Lung (tissue), 12 donors: ENCODE results near the gene OR10K1. TPM values are rescaled to one million over a fixed set of nuclear protein-coding genes. Genes with fewer than 3 reads are reported as not detected.

Experiments used
- ATAC-seq: fragments of 200-7000 bp; cut with Tn5 transposase; one replicate; pipeline ENCODE4 v1.9.1; 2020; ENCODE audit warnings: moderate number of reproducible peaks; ENCODE audit not compliant: insufficient read depth, low FRiP score
- DNase-seq, 3 donors: peaks; one replicate each; pipeline ENCODE4 v3.0.0-alpha.2; 2013 to 2017
- H3K27ac ChIP-seq, 2 donors: one replicate each; pipeline ENCODE4 v1.5.1; 2013; ENCODE audit warnings: mild to moderate bottlenecking in 2 of 2, moderate library complexity in 2 of 2, control low read depth in 1 of 2, inconsistent platforms in 1 of 2, low read depth in 1 of 2, low read length in 1 of 2
- H3K27me3 ChIP-seq, 3 donors: one replicate each; pipeline ENCODE4 v1.5.1; 2013; ENCODE audit warnings: low read length in 2 of 3; ENCODE audit not compliant: control insufficient read depth in 3 of 3, insufficient read depth in 3 of 3
- H3K36me3 ChIP-seq, 4 donors: one replicate each; pipeline ENCODE4 v1.5.1; 2013; ENCODE audit warnings: low read length in 4 of 4, mild to moderate bottlenecking in 1 of 4, moderate library complexity in 1 of 4; ENCODE audit not compliant: control insufficient read depth in 4 of 4, insufficient read depth in 4 of 4
- H3K4me1 ChIP-seq, 5 donors: one replicate each; pipeline ENCODE4 v1.5.1; 2013; ENCODE audit warnings: low read length in 5 of 5, mild to moderate bottlenecking in 2 of 5, moderate library complexity in 1 of 5; ENCODE audit not compliant: control insufficient read depth in 5 of 5, insufficient read depth in 5 of 5
- H3K4me3 ChIP-seq: one replicate; pipeline ENCODE4 v1.5.1; 2013; ENCODE audit warnings: mild to moderate bottlenecking, control low read depth, moderate library complexity
- H3K9ac ChIP-seq, 2 donors: one replicate each; pipeline ENCODE4 v1.5.1; 2013; ENCODE audit warnings: low read length in 2 of 2, control low read depth in 1 of 2; ENCODE audit not compliant: insufficient read depth in 1 of 2
- H3K9me3 ChIP-seq, 4 donors: one replicate each; pipeline ENCODE4 v1.5.1; 2013; ENCODE audit warnings: low read length in 3 of 4, mild to moderate bottlenecking in 1 of 4, moderate library complexity in 1 of 4; ENCODE audit not compliant: control insufficient read depth in 4 of 4, insufficient read depth in 3 of 4
- CTCF ChIP-seq: IDR thresholded peaks from 2 replicates; pipeline ENCODE4 v1.5.1; 2012; ENCODE audit warnings: mild to moderate bottlenecking; ENCODE audit errors: control extremely low read depth, extremely low read depth
- WGBS, 2 donors: extraction: QIAGEN DNeasy Blood & Tissue Kit; methylation state at CpG; one replicate each; pipeline ENCODE4 v1.1.7; 2013; 5-methylcytosine and 5-hydroxymethylcytosine counted together
- polyA plus RNA-seq, 2 donors: library from polyadenylated mRNA; stranded (reverse); fragments of 200-250 nt; gene quantifications; one replicate each; pipeline ENCODE4 v1.2.1, GENCODE V29; 2013
- total RNA-seq, 2 donors: library from RNA; depleted of rRNA in 1 of 2; stranded (reverse); fragments of >200 nt in 1 of 2; gene quantifications; one replicate each; pipeline ENCODE4 v1.2.1, GENCODE V29; 2014 to 2021
- donor health status: control.
- donor health status: control.
- donor health status: Bipolar disorder and iron deficiency.
- donor health status: healthy.
- donor health status: DM: yes; HTN: yes; CAD: no.

The OR10K1 gene
- total and polyA plus RNA-seq, 4 donors, result not detected

- Histone ChIP-seq H3K27me3 (no peaks in the 10 kb centered on the region), H3K9me3 (no peaks in the 10 kb centered on the region), H3K9ac (no peak overlapping the region), H3K4me3 (no peak overlapping the region), H3K36me3 (no peaks in the 10 kb centered on the region), H3K4me1 (no peaks in the 10 kb centered on the region), H3K27ac (no peak overlapping the region)
- no peak for TF ChIP-seq CTCF
- ATAC-seq (no peak), DNase-seq (no peak)
- WGBS, 2 donors, result 19 to 32% methylated on average over 2 of the region's 2 CpGs
Measured at GRCh38 chr1:158494796-158495195, 33.2 kb downstream of the OR10K1 start.

GRCh38 chr1:158496374-158496773 lies 34.7 kb downstream of the OR10K1 start:
- Histone ChIP-seq H3K9ac (no peak overlapping the region), H3K27me3 (no peaks in the 10 kb centered on the region), H3K4me1 (no peaks in the 10 kb centered on the region), H3K9me3 (peaks cover 0 to 2% (median 0%) of the 10 kb centered on the region in 4 donors), H3K27ac (no peak overlapping the region), H3K4me3 (no peak overlapping the region), H3K36me3 (no peaks in the 10 kb centered on the region)
- ATAC-seq (no peak), DNase-seq (peak in 2 of 3 donors; percentile 18 to 30)
- no peak for TF ChIP-seq CTCF
- WGBS, 2 donors, result 36 to 40% methylated on average over 2 of the region's 2 CpGs

- Histone ChIP-seq H3K9ac (no peak overlapping the region), H3K9me3 (peaks cover 0 to 2% (median 0%) of the 10 kb centered on the region in 4 donors), H3K36me3 (no peaks in the 10 kb centered on the region), H3K27ac (no peak overlapping the region), H3K27me3 (no peaks in the 10 kb centered on the region), H3K4me1 (no peaks in the 10 kb centered on the region), H3K4me3 (no peak overlapping the region)
- DNase-seq, result peak in 2 of 3 donors; percentile 11 to 16
- peak; percentile 9 for TF ChIP-seq CTCF
- ATAC-seq, result no peak
- 28 to 39% methylated on average over 1 of the region's 1 CpG for WGBS, 2 donors
Measured at GRCh38 chr1:158506369-158506987, 44.8 kb downstream of the OR10K1 start.

- no peak for DNase-seq
- no peaks in the 10 kb centered on the region for H3K9me3 ChIP-seq
- no peak for ATAC-seq
- 67 to 89% methylated on average over 2 of the region's 2 CpGs for WGBS, 2 donors
- H3K27ac ChIP-seq, result no peak overlapping the region
- no peaks in the 10 kb centered on the region for H3K27me3 ChIP-seq
- no peaks in the 10 kb centered on the region for H3K4me1 ChIP-seq
- no peak for TF ChIP-seq CTCF
- no peak overlapping the region for H3K9ac ChIP-seq
- H3K36me3 ChIP-seq, result no peaks in the 10 kb centered on the region
- no peak overlapping the region for H3K4me3 ChIP-seq
Measured at GRCh38 chr1:158507511-158507910, 45.9 kb downstream of the OR10K1 start.
